ENCODE measurements around the gene CCDC15. TPM values are rescaled to one million over a fixed set of nuclear protein-coding genes. Genes with fewer than 3 reads are reported as not detected.

Gene CCDC15
- total and polyA plus RNA-seq, 9 donors, result 0.82 to 1.9 (median 1.1) TPM

DNA sequence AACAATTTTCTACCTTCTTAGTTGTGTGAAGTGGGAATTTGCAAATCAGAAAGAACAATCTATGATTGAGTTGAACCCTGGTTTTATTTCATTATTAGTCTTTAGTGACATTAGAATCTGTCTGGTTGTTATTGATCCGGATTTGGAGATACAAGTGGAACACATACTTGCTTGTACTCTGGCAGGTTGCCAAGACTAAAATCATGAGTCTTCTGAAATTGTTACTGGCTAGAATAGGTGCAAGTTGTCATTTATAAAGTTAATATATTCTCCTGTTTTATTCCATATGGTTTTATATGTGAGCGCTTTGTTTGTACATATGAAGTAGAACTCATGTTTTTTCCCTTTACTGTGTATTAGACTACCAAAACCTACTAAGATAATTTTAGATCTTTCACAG is 23.0 kb downstream of the CCDC15 start:
- H3K36me3 ChIP-seq, result no peaks in the 10 kb centered on the region
- 79 to 92% (median 85%) methylated on average over 2 of the region's 2 CpGs for WGBS, 3 donors

GRCh38 chr11:124978316-124978715 is 24.3 kb downstream of the CCDC15 start:
- no peaks in the 10 kb centered on the region for H3K36me3 ChIP-seq
- no peaks in the 10 kb centered on the region for H3K4me1 ChIP-seq (ENCODE audit: insufficient read depth)
- H3K27me3 ChIP-seq, result no peaks in the 10 kb centered on the region
- 93 to 98% (median 96%) methylated on average over 2 of the region's 2 CpGs for WGBS, 3 donors
- no peak overlapping the region for H3K4me3 ChIP-seq
- H3K27ac ChIP-seq, result no peak overlapping the region
- intact Hi-C loops (cut with DNase I), result no loop called here
- H3K9me3 ChIP-seq, result no peaks in the 10 kb centered on the region
- DNase-seq, result no peak
- TF ChIP-seq POLR2A (IDR thresholded peaks at IDR 0.05) (no peak), CTCF (IDR thresholded peaks at IDR 0.05) (no peak), EP300 (IDR thresholded peaks at IDR 0.05) (no peak)

More for the DNA sequence above, 23.0 kb downstream of the CCDC15 start:
- no peak overlapping the region for H3K27ac ChIP-seq
- DNase-seq, result no peak
- no peaks in the 10 kb centered on the region for H3K27me3 ChIP-seq
- no peak overlapping the region for H3K4me3 ChIP-seq
- no peaks in the 10 kb centered on the region for H3K9me3 ChIP-seq
- TF ChIP-seq EP300 (IDR thresholded peaks at IDR 0.05) (no peak), CTCF (IDR thresholded peaks at IDR 0.05) (no peak), POLR2A (IDR thresholded peaks at IDR 0.05) (no peak)
- intact Hi-C loops (cut with DNase I), result no loop called here
- H3K4me1 ChIP-seq (ENCODE audit: insufficient read depth), result no peaks in the 10 kb centered on the region

DNA sequence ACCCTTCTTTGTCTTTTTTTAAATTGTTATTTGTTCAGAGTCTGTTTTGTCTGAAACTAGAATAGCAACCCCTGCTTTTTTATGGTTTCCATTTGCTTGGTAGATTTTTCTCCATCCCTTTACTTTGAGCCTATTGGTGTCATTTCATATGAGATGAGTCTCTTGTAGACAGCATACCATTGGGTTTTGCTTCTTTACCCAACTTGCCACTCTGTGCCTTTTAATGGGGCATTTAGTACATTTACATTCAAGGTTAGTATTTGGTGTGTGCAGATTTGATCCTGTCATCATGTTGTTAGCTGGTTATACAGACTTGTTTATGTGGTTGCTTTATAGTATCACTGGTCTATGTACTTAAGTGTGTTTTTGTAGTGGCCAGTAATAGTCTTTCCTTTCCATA is 28.0 kb downstream of the CCDC15 start:
- Histone ChIP-seq H3K9me3 (no peaks in the 10 kb centered on the region), H3K27me3 (no peaks in the 10 kb centered on the region), H3K27ac (no peak overlapping the region), H3K36me3 (no peaks in the 10 kb centered on the region), H3K4me3 (no peak overlapping the region), H3K4me1 (ENCODE audit: insufficient read depth) (no peaks in the 10 kb centered on the region)
- no peak for DNase-seq
- TF ChIP-seq CTCF (IDR thresholded peaks at IDR 0.05) (no peak), EP300 (IDR thresholded peaks at IDR 0.05) (no peak), POLR2A (IDR thresholded peaks at IDR 0.05) (no peak)
- intact Hi-C loops (cut with DNase I), result no loop called here

DNA sequence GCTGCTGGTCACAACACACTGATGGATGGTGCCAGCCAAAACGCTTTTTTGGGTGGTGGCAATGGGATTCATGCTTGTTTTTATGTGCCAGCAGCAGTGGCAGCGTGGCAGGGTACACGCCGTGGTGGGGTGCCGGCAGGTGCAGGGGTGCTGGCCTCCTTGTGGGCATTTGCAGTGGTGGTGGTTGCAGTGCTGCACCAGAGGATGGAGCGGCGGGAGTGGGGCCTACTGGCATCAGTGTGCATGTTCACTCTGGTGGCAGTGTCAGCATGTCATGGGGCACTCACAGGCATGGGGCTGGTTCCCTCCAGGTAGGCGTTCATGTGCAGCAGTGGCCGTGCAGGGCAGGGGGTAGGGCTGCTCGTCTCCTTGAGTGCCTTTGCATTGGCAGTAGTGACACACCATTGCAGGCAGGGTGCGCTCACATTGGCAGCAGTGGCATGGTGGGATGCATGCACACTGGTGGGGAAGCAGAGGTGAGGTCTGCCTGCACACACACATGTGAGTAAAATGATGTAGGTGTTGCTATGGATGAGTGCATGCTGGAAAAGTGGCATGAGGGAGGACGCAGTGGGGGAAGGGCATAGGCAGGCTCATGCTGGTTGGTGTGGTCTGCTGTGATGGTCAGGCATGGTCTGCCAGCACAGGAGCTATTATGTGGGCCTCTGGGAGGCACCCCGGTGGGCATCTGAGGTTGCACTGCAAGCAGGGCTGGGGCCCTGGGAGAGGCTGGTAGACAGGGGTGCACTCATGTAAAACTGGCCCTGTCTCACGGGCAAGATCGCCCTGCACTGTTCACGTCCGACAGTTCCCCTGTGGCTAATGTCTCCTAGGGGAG is 29.9 kb downstream of the CCDC15 start:
- DNase-seq, result peak in 1 of 5 donors; percentile 13
- Histone ChIP-seq H3K27me3 (no peaks in the 10 kb centered on the region), H3K4me1 (ENCODE audit: insufficient read depth) (no peaks in the 10 kb centered on the region), H3K36me3 (no peaks in the 10 kb centered on the region), H3K9me3 (no peaks in the 10 kb centered on the region), H3K4me3 (no peak overlapping the region), H3K27ac (no peak overlapping the region)
- TF ChIP-seq CTCF (IDR thresholded peaks at IDR 0.05), result no peak
- TF ChIP-seq POLR2A (IDR thresholded peaks at IDR 0.05), result no peak
- TF ChIP-seq EP300 (IDR thresholded peaks at IDR 0.05), result no peak
- intact Hi-C loops (cut with DNase I), result no loop called here
- WGBS, 3 donors, result 95 to 96% (median 95%) methylated on average over 17 of the region's 17 CpGs

All from ovary (tissue), 9 donors.